Measurements from ENCODE around the gene TGFBR3L. TPM values are rescaled to one million over a fixed set of nuclear protein-coding genes. Genes with fewer than 3 reads are reported as not detected.

TGFBR3L gene
- total and polyA plus RNA-seq, 10 of the 15 experiments (the other 5 are each of a cell fraction or from before 2014, with no cell fraction given): 0.20 to 0.23 TPM; not detected in 8

GRCh38 chr19:7933411-7933810 lies 18.8 kb downstream of the TGFBR3L start:
- Histone ChIP-seq H3K4me2 (ENCODE audit: control insufficient read depth, insufficient read depth) (no peak overlapping the region), H3K4me3 (no peak overlapping the region), H3K4me1 (ENCODE audit: control insufficient read depth, insufficient read depth, low read length) (no peaks in the 10 kb centered on the region; the same call in 1 of the 2 replicates), H3K9ac (ENCODE audit: control insufficient read depth, insufficient read depth, low read length) (no peak overlapping the region), H3K79me2 (ENCODE audit: control insufficient read depth, insufficient read depth, low read length) (no peaks in the 10 kb centered on the region), H3K36me3 (ENCODE audit: control insufficient read depth in 2 of 2, insufficient read depth in 2 of 2, low read length in 1 of 2) (peaks cover 13 to 43% of the 10 kb centered on the region in 2 experiments; a peak in 3 of 4 replicates), H3K27me3 (replicated peaks in 1 of 2; ENCODE audit: control insufficient read depth in 2 of 2, insufficient read depth in 2 of 2, low read length in 1 of 2) (no peaks in the 10 kb centered on the region), H3K9me3 (replicated peaks; ENCODE audit: control insufficient read depth, insufficient read depth, low read length) (no peaks in the 10 kb centered on the region), H2AFZ (ENCODE audit: control insufficient read depth, low read depth, low read length) (no peak overlapping the region), H3K27ac (ENCODE audit: control insufficient read depth, insufficient read depth) (no peak overlapping the region), H4K20me1 (ENCODE audit: control insufficient read depth, insufficient read depth) (no peaks in the 10 kb centered on the region; the same call in 1 of the 2 replicates)
- WGBS (ENCODE audit: insufficient coverage, insufficient replicate concordance, low lambda C conversion rate, missing lambda C conversion rate): 85% methylated on average over 14 of the region's 14 CpGs
- SMC1A ChIA-PET (ENCODE audit: uncharacterized antibody, unreplicated experiment): no interaction called here
- ATAC-seq: no peak
- no peak for DNase-seq (ENCODE audit: low read depth, low spot score)
- intact Hi-C loops (cut with micrococcal nuclease; ENCODE audit: unreplicated experiment): no loop called here
- RAD21 ChIA-PET (ENCODE audit: unreplicated experiment): no interaction called here
- TF ChIP-seq MTA3 (IDR thresholded peaks at IDR 0.05; ENCODE audit: borderline replicate concordance, low read length): no peak
- TF ChIP-seq ZNF687 (IDR thresholded peaks at IDR 0.05): no peak
- TF ChIP-seq SMARCA5 (IDR thresholded peaks at IDR 0.05): no peak
- no peak for TF ChIP-seq CHD4 (IDR thresholded peaks at IDR 0.05)
- TF ChIP-seq RAD21 (IDR thresholded peaks at IDR 0.05; ENCODE audit: insufficient read depth, low read depth, low read length): 0 out of 2 replicates have a peak, but pooled peaks have one; percentile 7
- TF ChIP-seq BCL3 (IDR thresholded peaks at IDR 0.05; ENCODE audit: borderline replicate concordance, insufficient read depth, low read depth, low read length, poor library complexity, severe bottlenecking): no peak
- peak in 2 of 3 experiments; percentile 30 to 39; a peak in 2 of 6 replicates for TF ChIP-seq CTCF (IDR thresholded peaks at IDR 0.05 in 2 of 3, conservative IDR thresholded peaks at IDR 0.05 in 1 of 3; ENCODE audit: control insufficient read depth in 2 of 3, extremely low read depth in 1 of 3, insufficient read depth in 1 of 3, low read depth in 3 of 3, low read length in 3 of 3)
- TF ChIP-seq POLR2A (IDR thresholded peaks at IDR 0.05; ENCODE audit: low read depth, low read length): peak; percentile 44; the same call in 1 of the 2 replicates
- POLR2A ChIA-PET: no interaction called here
- no TSS peak for BruUV-seq (replicated peaks)
- CTCF ChIA-PET: no interaction called here
- in situ Hi-C loops (cut with MboI): no loop called here
- no peak for FAIRE-seq

Measured in GM12878 (cell line).